GM12878 (cell line): ENCODE results near the gene PTMA. TPM values are rescaled to one million over a fixed set of nuclear protein-coding genes. Genes with fewer than 3 reads are reported as not detected.

Experiments
- ATAC-seq: fragments of 200-7000 bp; cut with Tn5 transposase; 3 replicates; pipeline ENCODE4 v1.9.1; 2020; ENCODE audit warnings: mild to moderate bottlenecking, moderate library complexity
- BruUV-seq: library from RNA; stranded (reverse); fragments of 400-500 nt; replicated peaks from 2 replicates; lab custom pipeline; 2021; lab: Mats Ljungman, UMichigan
- CTCF ChIA-PET: fragments of 300-600 bp; sonication (Branson Sonifier 250); formaldehyde crosslinking; extraction: SDS; loops from one replicate; lab custom pipeline; 2021; ENCODE audit warnings: inconsistent platforms; lab: Yijun Ruan, JAX
- POLR2A ChIA-PET: fragments of 350-600 bp; formaldehyde crosslinking; extraction: SDS; loops from one replicate; lab custom pipeline; 2021; ENCODE audit warnings: inconsistent platforms; lab: Charles Lee
- RAD21 ChIA-PET: fragments of 300-600 bp; sonication (Branson Sonifier 250); formaldehyde crosslinking; loops from one replicate; lab custom pipeline; 2023; ENCODE audit warnings: antibody characterized with exemption; ENCODE audit not compliant: unreplicated experiment; lab: Charles Lee
- SMC1A ChIA-PET: fragments of 300-600 bp; sonication (Branson Sonifier 250); formaldehyde crosslinking; loops from one replicate; lab custom pipeline; 2023; ENCODE audit not compliant: unreplicated experiment, uncharacterized antibody; lab: Charles Lee
- DNase-seq: peaks from one replicate; pipeline ENCODE4 v3.0.0-alpha.2; 2011; ENCODE audit warnings: low read depth, low spot score
- FAIRE-seq: peaks from 3 replicates; lab custom pipeline; 2011; peaks lifted over from hg19 to GRCh38; lab: Jason Lieb, UNC
- H2AFZ ChIP-seq: 2 replicates; pipeline ENCODE4 v1.6.0; 2011; ENCODE audit warnings: low read depth, low read length, control low read depth; ENCODE audit not compliant: control insufficient read depth
- H3K27ac ChIP-seq: 2 replicates; pipeline ENCODE4 v1.5.1; 2011; ENCODE audit warnings: control low read depth; ENCODE audit not compliant: control insufficient read depth, insufficient read depth
- H3K27me3 ChIP-seq, 2 experiments: replicated peaks in 1 of 2; 2 replicates each; pipeline versions ENCODE4 v1.6.0 to v1.6.1; 2011; ENCODE audit warnings: low read length in 1 of 2; ENCODE audit not compliant: control insufficient read depth in 2 of 2, insufficient read depth in 2 of 2
- H3K36me3 ChIP-seq, 2 experiments: 2 replicates each; pipeline ENCODE4 v1.5.1; 2011; ENCODE audit warnings: low read length in 1 of 2; ENCODE audit not compliant: control insufficient read depth in 2 of 2, insufficient read depth in 2 of 2
- H3K4me1 ChIP-seq: 2 replicates; pipeline ENCODE4 v1.6.1; 2011; ENCODE audit warnings: mild to moderate bottlenecking, low read length, moderate library complexity, mixed read lengths; ENCODE audit not compliant: control insufficient read depth, insufficient read depth
- H3K4me2 ChIP-seq: 2 replicates; pipeline ENCODE4 v1.6.0; 2011; ENCODE audit warnings: control low read depth; ENCODE audit not compliant: control insufficient read depth, insufficient read depth
- H3K4me3 ChIP-seq: fragments of 200-600 bp; sonication (generic); 2 replicates; pipeline ENCODE4 v1.5.1; 2016
- H3K79me2 ChIP-seq: 2 replicates; pipeline ENCODE4 v1.6.0; 2011; ENCODE audit warnings: low read length; ENCODE audit not compliant: control insufficient read depth, insufficient read depth
- H3K9ac ChIP-seq: 2 replicates; pipeline ENCODE4 v1.8.0; 2011; ENCODE audit warnings: low read length, control low read depth, mixed read lengths; ENCODE audit not compliant: control insufficient read depth, insufficient read depth
- H3K9me3 ChIP-seq: replicated peaks from 3 replicates; pipeline ENCODE4 v1.5.1; 2011; ENCODE audit warnings: mild to moderate bottlenecking, low read length; ENCODE audit not compliant: control insufficient read depth, insufficient read depth
- H4K20me1 ChIP-seq: 2 replicates; pipeline ENCODE4 v1.6.0; 2011; ENCODE audit not compliant: control insufficient read depth, insufficient read depth
- CHD1 ChIP-seq: IDR thresholded peaks from 2 replicates; pipeline ENCODE4 v1.6.1; 2012; ENCODE audit warnings: low read depth, low read length, improper control_type of control experiment
- FOXK2 ChIP-seq: fragments of 450-650 bp; IDR thresholded peaks from 2 replicates; pipeline ENCODE4 v1.6.1; 2017; ENCODE audit warnings: mild to moderate bottlenecking, moderate library complexity
- IKZF2 ChIP-seq, 2 experiments: fragments of 450-650 bp; IDR thresholded peaks; 2 replicates each; pipeline ENCODE4 v1.6.1; 2017; ENCODE audit warnings: mild to moderate bottlenecking in 2 of 2, moderate library complexity in 2 of 2
- IRF3 ChIP-seq: fragments of 450-650 bp; IDR thresholded peaks from 2 replicates; pipeline ENCODE4 v1.6.1; 2014; ENCODE audit warnings: mild to moderate bottlenecking
- NBN ChIP-seq: fragments of 450-650 bp; IDR thresholded peaks from 2 replicates; pipeline ENCODE4 v1.6.1; 2016
- SMC3 ChIP-seq: IDR thresholded peaks from 2 replicates; pipeline ENCODE4 v1.6.1; 2011; ENCODE audit warnings: low read length, improper control_type of control experiment, borderline replicate concordance
- SUPT20H ChIP-seq: IDR thresholded peaks from 2 replicates; pipeline ENCODE4 v1.6.1; 2011; ENCODE audit warnings: low read depth, mild to moderate bottlenecking, low read length, moderate library complexity, borderline replicate concordance; ENCODE audit not compliant: control insufficient read depth
- ZSCAN29 ChIP-seq: fragments of 450-650 bp; IDR thresholded peaks from 2 replicates; pipeline ENCODE4 v1.6.1; 2017; ENCODE audit warnings: mild to moderate bottlenecking, moderate library complexity
- WGBS: methylation state at CpG from one replicate; pipeline ENCODE4 v1.1.6; 2016; ENCODE audit warnings: low lambda C conversion rate; ENCODE audit not compliant: insufficient replicate concordance, insufficient coverage; ENCODE audit errors: missing lambda C conversion rate; 5-methylcytosine and 5-hydroxymethylcytosine counted together
- in situ Hi-C: fragments of 300-500 bp; cut with MboI; formaldehyde crosslinking; loops from 9 replicates; pipeline ENCODE4 v1.14.3; 2018; ENCODE audit warnings: mixed read lengths
- intact Hi-C: fragments of 100-400 bp; cut with micrococcal nuclease; formaldehyde crosslinking; loops from one replicate; pipeline ENCODE4 v1.14.2; 2022; ENCODE audit not compliant: unreplicated experiment
- polyA plus RNA-seq, 11 experiments: library from polyadenylated mRNA; depleted of rRNA in 4 of 11; unstranded in 6 of 11; stranded (reverse) in 5 of 11; fragments of >200 nt; fragmentation: Nextera tagmentation in 4 of 11; fragmentation: Illumina TruSeq in 1 of 11; extraction: Ambion mirVana in 4 of 11; extraction: Trizol in 1 of 11; gene quantifications; 1 replicate in 1 of 11; 2 replicates in 10 of 11; pipeline versions ENCODE4 v1.2.1 to v1.2.3, GENCODE V29; 2011 to 2016; ENCODE audit warnings: inconsistent platforms in 2 of 11, missing spikeins in 2 of 11, low read depth in 1 of 11
- total RNA-seq, 4 experiments: library from RNA; depleted of rRNA in 3 of 4; stranded (reverse); fragments of >200 nt in 3 of 4; fragmentation: Illumina TruSeq in 1 of 4; extraction: Trizol in 1 of 4; gene quantifications; 2 replicates each; pipeline versions ENCODE4 v1.2.1 to v1.2.3, GENCODE V29; 2013 to 2021
- TF ChIP-seq, protein P1 (sequence below): IDR thresholded peaks from 2 replicates; pipeline ENCODE4 v1.6.1; 2012; ENCODE audit warnings: improper control_type of control experiment, low read depth, low read length; ENCODE audit not compliant: insufficient replicate concordance

Gene PTMA
- total and polyA plus RNA-seq, 10 of the 15 experiments (the other 5 are each of a cell fraction or from before 2014, with no cell fraction given) = 1,144 to 5,018 (median 3,464) TPM

- Histone ChIP-seq H4K20me1 (no peaks in the 10 kb centered on the region), H3K4me1 (peaks cover 22% of the 10 kb centered on the region), H3K27me3 (no peaks in the 10 kb centered on the region), H3K36me3 (no peaks in the 10 kb centered on the region), H3K27ac (no peak overlapping the region), H3K9me3 (no peaks in the 10 kb centered on the region)
- ATAC-seq (no peak), FAIRE-seq (no peak)
- ChIA-PET POLR2A (interaction anchor here (0.6 to 1.5 kb wide), 2 partner anchors 45 to 54 kb away, joined by 3 to 5 read pairs; no protein-coding TSS in a partner anchor), RAD21 (no interaction called here), SMC1A (interaction anchor here (1.5 kb wide), 1 partner anchor 78 kb away, joined by 4 read pairs; no protein-coding TSS in a partner anchor), CTCF (no interaction called here)
- in situ Hi-C loops = no loop called here
- no TSS peak for BruUV-seq
- no peak for TF ChIP-seq ZSCAN29
- no peak for TF ChIP-seq CHD1
- TF ChIP-seq, protein P1, sequence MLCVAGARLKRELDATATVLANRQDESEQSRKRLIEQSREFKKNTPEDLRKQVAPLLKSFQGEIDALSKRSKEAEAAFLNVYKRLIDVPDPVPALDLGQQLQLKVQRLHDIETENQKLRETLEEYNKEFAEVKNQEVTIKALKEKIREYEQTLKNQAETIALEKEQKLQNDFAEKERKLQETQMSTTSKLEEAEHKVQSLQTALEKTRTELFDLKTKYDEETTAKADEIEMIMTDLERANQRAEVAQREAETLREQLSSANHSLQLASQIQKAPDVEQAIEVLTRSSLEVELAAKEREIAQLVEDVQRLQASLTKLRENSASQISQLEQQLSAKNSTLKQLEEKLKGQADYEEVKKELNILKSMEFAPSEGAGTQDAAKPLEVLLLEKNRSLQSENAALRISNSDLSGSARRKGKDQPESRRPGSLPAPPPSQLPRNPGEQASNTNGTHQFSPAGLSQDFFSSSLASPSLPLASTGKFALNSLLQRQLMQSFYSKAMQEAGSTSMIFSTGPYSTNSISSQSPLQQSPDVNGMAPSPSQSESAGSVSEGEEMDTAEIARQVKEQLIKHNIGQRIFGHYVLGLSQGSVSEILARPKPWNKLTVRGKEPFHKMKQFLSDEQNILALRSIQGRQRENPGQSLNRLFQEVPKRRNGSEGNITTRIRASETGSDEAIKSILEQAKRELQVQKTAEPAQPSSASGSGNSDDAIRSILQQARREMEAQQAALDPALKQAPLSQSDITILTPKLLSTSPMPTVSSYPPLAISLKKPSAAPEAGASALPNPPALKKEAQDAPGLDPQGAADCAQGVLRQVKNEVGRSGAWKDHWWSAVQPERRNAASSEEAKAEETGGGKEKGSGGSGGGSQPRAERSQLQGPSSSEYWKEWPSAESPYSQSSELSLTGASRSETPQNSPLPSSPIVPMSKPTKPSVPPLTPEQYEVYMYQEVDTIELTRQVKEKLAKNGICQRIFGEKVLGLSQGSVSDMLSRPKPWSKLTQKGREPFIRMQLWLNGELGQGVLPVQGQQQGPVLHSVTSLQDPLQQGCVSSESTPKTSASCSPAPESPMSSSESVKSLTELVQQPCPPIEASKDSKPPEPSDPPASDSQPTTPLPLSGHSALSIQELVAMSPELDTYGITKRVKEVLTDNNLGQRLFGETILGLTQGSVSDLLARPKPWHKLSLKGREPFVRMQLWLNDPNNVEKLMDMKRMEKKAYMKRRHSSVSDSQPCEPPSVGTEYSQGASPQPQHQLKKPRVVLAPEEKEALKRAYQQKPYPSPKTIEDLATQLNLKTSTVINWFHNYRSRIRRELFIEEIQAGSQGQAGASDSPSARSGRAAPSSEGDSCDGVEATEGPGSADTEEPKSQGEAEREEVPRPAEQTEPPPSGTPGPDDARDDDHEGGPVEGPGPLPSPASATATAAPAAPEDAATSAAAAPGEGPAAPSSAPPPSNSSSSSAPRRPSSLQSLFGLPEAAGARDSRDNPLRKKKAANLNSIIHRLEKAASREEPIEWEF = no peak
- TF ChIP-seq FOXK2 = no peak
- TF ChIP-seq SUPT20H = no peak
- no peak for TF ChIP-seq IRF3
- TF ChIP-seq IKZF2 (IDR thresholded peaks at IDR 0.05) = no peak
- TF ChIP-seq NBN = no peak
- no peak for TF ChIP-seq SMC3
- TF ChIP-seq, all 136 proteins: peak for 0
- intact Hi-C loops = no loop called here
- no peak overlapping the region for H3K9ac ChIP-seq
- over 99% methylated on average over 8 of the region's 8 CpGs for WGBS
- no peak overlapping the region for H3K4me2 ChIP-seq
- H2AFZ ChIP-seq = no peak overlapping the region
- no peaks in the 10 kb centered on the region for H3K79me2 ChIP-seq
- DNase-seq = no peak
- H3K4me3 ChIP-seq = no peak overlapping the region
Observed at GRCh38 chr2:231722721-231723307, 14.5 kb downstream of the PTMA start.
